Measurements from ENCODE around the gene RGR. TPM values are rescaled to one million over a fixed set of nuclear protein-coding genes. Genes with fewer than 3 reads are reported as not detected.

The RGR gene
- total and polyA plus RNA-seq, 2 experiments from 2014 or later: not detected

GRCh38 chr10:84212014-84212413 lies 32.8 kb upstream of the RGR start (continued):
- no peak for TF ChIP-seq ZNF462 (CRISPR knock-in tag; IDR thresholded peaks at IDR 0.05)
- TF ChIP-seq EZH2phosphoT487 (IDR thresholded peaks at IDR 0.05; ENCODE audit: unreplicated experiment): no peak

GRCh38 chr10:84213076-84213475 lies 31.8 kb upstream of the RGR start:
- no peak overlapping the region for H2AFZ ChIP-seq
- ATAC-seq (no peak), DNase-seq (ENCODE audit: low spot score) (no peak)
- H3K4me1 Mint-ChIP-seq: peaks cover 7% of the 10 kb centered on the region; the same call in 2 of the 3 replicates
- no peaks in the 10 kb centered on the region for H3K36me3 ChIP-seq (ENCODE audit: insufficient read depth)
- H3K79me2 ChIP-seq (replicated peaks; ENCODE audit: insufficient read depth): no peaks in the 10 kb centered on the region
- no peaks in the 10 kb centered on the region for H3F3A ChIP-seq (replicated peaks; ENCODE audit: low read depth)
- H3K27me3 Mint-ChIP-seq (ENCODE audit: insufficient read depth, low read depth, poor library complexity): no peaks in the 10 kb centered on the region
- H3K4me2 ChIP-seq: no peak overlapping the region
- TF ChIP-seq POLR2AphosphoS5 (IDR thresholded peaks at IDR 0.05; ENCODE audit: low read depth) (no peak), EZH2 (IDR thresholded peaks at IDR 0.05; ENCODE audit: low read depth, unreplicated experiment) (no peak), CREB1 (CRISPR knock-in tag; IDR thresholded peaks at IDR 0.05; ENCODE audit: low read depth) (no peak), ZNF114 (CRISPR knock-in tag; IDR thresholded peaks at IDR 0.05) (no peak), STAT1 (IDR thresholded peaks at IDR 0.05; ENCODE audit: unreplicated experiment) (no peak), ZNF462 (CRISPR knock-in tag; IDR thresholded peaks at IDR 0.05) (no peak)
- no peaks in the 10 kb centered on the region for H3K4me1 ChIP-seq (ENCODE audit: insufficient read depth)
- H3K27me3 ChIP-seq (ENCODE audit: insufficient read depth): no peaks in the 10 kb centered on the region
- H4K20me1 ChIP-seq (replicated peaks; ENCODE audit: insufficient read depth): no peaks in the 10 kb centered on the region
- no peaks in the 10 kb centered on the region for H3K36me3 Mint-ChIP-seq (ENCODE audit: low read depth)
- H3K4me3 ChIP-seq: no peak overlapping the region
- H3K9me2 ChIP-seq (ENCODE audit: insufficient read depth): no peaks in the 10 kb centered on the region
- H3K4me3 Mint-ChIP-seq: no peak overlapping the region
- no peaks in the 10 kb centered on the region; the same call in 1 of the 3 replicates for H3K9me3 Mint-ChIP-seq
- H3K27ac Mint-ChIP-seq: no peak overlapping the region
- no peak overlapping the region for H3K27ac ChIP-seq (ENCODE audit: low read depth)
